ENCODE data around the gene PPIA. TPM values are rescaled to one million over a fixed set of nuclear protein-coding genes. Genes with fewer than 3 reads are reported as not detected.

PPIA gene
- total RNA-seq, 4 donors from 2014 or later, result 474 to 1,393 (median 544) TPM

- no peak overlapping the region for H3K27ac ChIP-seq
- no peaks in the 10 kb centered on the region for H3K36me3 ChIP-seq
- DNase-seq, result no peak
- H3K4me3 ChIP-seq, result no peak overlapping the region
- no peaks in the 10 kb centered on the region for H3K9me3 ChIP-seq
- no peaks in the 10 kb centered on the region for H3K27me3 ChIP-seq
- intact Hi-C loops (cut with DNase I; ENCODE audit: low total_unique reads), result no loop called here
- TF ChIP-seq POLR2A (IDR thresholded peaks at IDR 0.05) (no peak), CTCF (IDR thresholded peaks at IDR 0.05) (no peak)
- H3K4me1 ChIP-seq, result peaks cover 0 to 13% of the 10 kb centered on the region in 2 donors
Measured at GRCh38 chr7:44764081-44764480, 32.4 kb upstream of the PPIA start.

DNA sequence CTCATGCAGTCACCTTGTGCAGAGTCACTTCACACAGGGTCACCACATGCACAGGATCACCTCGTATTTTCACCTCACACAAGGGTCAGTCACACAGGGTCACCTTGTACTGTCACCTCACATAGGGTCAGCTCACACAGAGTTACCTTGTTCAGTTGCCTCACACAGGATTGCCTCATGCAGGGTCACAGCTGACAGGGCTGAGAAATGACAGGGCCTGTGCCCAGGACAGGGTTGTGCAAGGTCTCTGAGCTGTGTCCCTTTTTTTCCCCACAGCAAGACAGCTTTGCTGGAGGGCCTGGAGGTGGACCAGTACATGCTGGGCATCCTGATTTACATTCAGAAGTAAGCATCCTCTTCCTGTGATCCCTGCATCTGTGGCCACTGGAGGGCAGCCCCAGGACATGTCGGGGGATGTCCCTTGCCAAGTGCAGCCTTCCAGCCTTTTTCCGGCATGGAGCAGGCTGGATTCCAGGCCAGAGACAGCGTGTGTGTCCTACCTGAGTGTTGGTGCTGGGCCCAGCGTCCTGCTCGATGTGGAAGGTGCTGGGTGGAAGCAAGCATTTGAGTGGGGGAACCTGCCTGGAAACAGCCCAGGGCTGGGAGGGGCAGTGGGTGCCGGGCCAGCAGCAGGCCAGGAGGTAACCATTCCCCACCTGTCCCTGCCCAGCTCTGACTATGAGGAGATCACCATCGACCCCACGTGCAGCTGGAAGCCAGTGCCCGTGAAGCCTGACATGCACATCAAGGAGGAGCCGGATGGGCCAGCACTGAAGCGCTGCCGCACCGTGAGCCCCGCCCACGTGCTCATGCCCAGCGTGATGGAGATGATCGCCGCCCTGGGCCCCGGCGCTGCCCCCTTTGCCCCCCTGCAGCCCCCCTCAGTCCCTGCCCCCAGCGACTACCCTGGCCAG lies 31.6 kb upstream of the PPIA start:
- DNase-seq, result no peak
- no peaks in the 10 kb centered on the region for H3K27me3 ChIP-seq
- H3K4me1 ChIP-seq, result peaks cover 0 to 16% of the 10 kb centered on the region in 2 donors
- no peaks in the 10 kb centered on the region for H3K36me3 ChIP-seq
- intact Hi-C loops (cut with DNase I; ENCODE audit: low total_unique reads), result no loop called here
- no peak for TF ChIP-seq POLR2A (IDR thresholded peaks at IDR 0.05)
- no peak for TF ChIP-seq CTCF (IDR thresholded peaks at IDR 0.05)
- no peak overlapping the region for H3K4me3 ChIP-seq
- no peaks in the 10 kb centered on the region for H3K9me3 ChIP-seq
- H3K27ac ChIP-seq, result no peak overlapping the region

DNA sequence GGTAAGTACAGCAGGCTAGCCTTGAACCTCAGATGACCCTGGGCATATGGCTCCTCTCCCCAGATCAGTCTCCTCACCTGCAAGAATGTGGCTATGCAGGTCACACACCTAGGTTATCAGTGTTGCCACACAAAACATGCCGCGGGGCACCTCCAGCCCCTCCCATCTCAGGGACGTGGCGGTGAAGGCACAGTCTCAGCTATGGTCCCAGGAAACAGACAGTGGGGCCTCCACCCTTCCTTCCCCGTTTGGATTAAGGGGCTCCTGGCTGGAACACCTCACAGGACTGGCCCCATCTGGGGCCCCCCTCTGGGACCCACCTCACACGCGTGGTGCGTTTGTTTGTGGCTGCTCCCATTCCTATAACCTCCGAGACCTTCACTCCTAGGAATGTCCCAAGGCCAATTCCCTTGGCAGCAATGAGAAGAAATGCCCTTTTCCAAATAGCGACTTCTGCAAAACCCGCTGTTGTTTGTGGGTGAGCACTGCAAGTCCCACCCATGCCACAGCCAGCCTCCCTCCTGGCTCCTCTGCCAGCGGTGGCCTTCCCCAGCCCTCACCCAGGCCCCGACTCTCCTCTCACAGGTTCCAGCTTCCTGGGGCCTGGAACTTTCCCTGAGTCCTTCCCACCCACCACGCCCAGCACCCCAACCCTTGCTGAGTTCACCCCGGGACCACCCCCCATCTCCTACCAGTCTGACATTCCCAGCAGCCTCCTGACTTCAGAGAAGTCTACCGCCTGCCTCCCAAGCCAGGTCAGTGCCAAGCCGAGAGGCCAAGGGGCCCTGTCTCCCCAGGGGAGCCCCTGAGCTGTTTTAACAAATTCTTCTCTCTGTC lies 30.7 kb upstream of the PPIA start:
- H3K27me3 ChIP-seq, result no peaks in the 10 kb centered on the region
- H3K4me3 ChIP-seq, result no peak overlapping the region
- H3K36me3 ChIP-seq, result no peaks in the 10 kb centered on the region
- TF ChIP-seq CTCF (IDR thresholded peaks at IDR 0.05) (no peak), POLR2A (IDR thresholded peaks at IDR 0.05) (no peak)
- DNase-seq, result no peak
- intact Hi-C loops (cut with DNase I; ENCODE audit: low total_unique reads), result no loop called here
- no peaks in the 10 kb centered on the region for H3K9me3 ChIP-seq
- H3K4me1 ChIP-seq, result peaks cover 0 to 16% of the 10 kb centered on the region in 2 donors
- H3K27ac ChIP-seq, result no peak overlapping the region

GRCh38 chr7:44766416-44766801 lies 30.1 kb upstream of the PPIA start:
- Histone ChIP-seq H3K27ac (no peak overlapping the region), H3K4me1 (peaks cover 0 to 16% of the 10 kb centered on the region in 2 donors), H3K36me3 (no peaks in the 10 kb centered on the region), H3K27me3 (no peaks in the 10 kb centered on the region), H3K9me3 (no peaks in the 10 kb centered on the region), H3K4me3 (no peak overlapping the region)
- no peak for DNase-seq
- intact Hi-C loops (cut with DNase I; ENCODE audit: low total_unique reads), result no loop called here
- TF ChIP-seq CTCF (IDR thresholded peaks at IDR 0.05) (no peak), POLR2A (IDR thresholded peaks at IDR 0.05) (no peak)

All from uterus (tissue), 4 donors.